Neural progenitor cell (in vitro differentiated cells): ENCODE results near the gene XPO5.

Experiments used
- EZH2 ChIP-seq: fragments of 200-600 bp; sonication (generic); IDR thresholded peaks from 2 replicates; pipeline ENCODE4 v1.6.1; 2017; ENCODE audit warnings: antibody characterized with exemption, mild to moderate bottlenecking, moderate library complexity
- EZH2phosphoT487 ChIP-seq: fragments of 200-600 bp; sonication (generic); IDR thresholded peaks from 2 replicates; pipeline ENCODE4 v1.6.1; 2017; ENCODE audit warnings: antibody characterized with exemption
- TF ChIP-seq, protein P1 (sequence below): fragments of 200-600 bp; sonication (generic); IDR thresholded peaks from 2 replicates; pipeline ENCODE4 v1.5.1; 2017; ENCODE audit warnings: antibody characterized with exemption, mild to moderate bottlenecking

DNA sequence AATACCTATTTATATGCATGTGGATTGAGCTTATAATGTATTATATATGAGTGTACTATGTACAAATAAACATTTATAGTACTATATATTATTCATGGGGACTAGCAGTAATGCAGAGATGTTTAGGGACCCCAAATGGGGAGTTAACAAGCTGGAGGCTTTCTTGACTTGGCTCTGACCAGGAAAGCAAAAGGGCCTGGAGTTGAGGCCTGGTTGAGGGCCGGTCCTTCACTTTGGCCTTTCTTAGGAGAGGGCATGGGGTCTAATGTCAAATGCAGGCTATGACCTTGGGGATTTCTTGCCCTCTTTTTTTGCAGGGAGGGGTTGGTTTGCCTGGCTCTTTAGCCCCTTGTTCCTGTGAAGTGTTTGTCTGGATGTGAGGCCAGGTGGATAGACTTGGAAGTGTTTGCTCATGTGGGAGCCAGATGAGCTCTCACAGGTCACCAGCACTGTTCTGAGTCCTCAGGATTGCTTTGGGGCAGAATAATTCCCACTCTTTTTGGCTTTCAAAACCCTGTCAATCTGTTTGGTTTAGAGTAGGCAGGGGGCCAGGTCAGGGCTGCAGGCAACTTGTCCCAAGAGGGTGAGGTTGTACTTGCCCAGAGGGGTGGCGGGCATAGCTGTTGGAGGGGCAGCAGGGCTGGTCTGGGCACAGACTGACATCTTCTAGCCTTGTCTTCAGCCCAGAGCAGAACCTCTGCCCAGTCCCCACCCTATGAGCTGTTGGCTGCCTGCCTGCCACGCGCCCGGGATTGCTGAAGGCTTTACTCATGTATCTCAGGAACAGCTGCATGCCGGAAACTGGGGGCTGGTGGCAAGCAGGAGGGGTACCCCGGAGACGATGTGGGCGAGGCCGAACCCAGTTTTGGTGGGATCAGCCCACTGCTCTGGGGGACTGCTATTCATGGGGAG is 83.8 kb downstream of the XPO5 start:
- TF ChIP-seq EZH2phosphoT487 (no peak), EZH2 (no peak)
- TF ChIP-seq, protein P1, sequence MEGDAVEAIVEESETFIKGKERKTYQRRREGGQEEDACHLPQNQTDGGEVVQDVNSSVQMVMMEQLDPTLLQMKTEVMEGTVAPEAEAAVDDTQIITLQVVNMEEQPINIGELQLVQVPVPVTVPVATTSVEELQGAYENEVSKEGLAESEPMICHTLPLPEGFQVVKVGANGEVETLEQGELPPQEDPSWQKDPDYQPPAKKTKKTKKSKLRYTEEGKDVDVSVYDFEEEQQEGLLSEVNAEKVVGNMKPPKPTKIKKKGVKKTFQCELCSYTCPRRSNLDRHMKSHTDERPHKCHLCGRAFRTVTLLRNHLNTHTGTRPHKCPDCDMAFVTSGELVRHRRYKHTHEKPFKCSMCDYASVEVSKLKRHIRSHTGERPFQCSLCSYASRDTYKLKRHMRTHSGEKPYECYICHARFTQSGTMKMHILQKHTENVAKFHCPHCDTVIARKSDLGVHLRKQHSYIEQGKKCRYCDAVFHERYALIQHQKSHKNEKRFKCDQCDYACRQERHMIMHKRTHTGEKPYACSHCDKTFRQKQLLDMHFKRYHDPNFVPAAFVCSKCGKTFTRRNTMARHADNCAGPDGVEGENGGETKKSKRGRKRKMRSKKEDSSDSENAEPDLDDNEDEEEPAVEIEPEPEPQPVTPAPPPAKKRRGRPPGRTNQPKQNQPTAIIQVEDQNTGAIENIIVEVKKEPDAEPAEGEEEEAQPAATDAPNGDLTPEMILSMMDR = no peak
